ENCODE measurements around the gene PGAP6. TPM values are rescaled to one million over a fixed set of nuclear protein-coding genes. Genes with fewer than 3 reads are reported as not detected.

The PGAP6 gene
- polyA plus RNA-seq, 2 of the 4 experiments (the other 2 are of a cell fraction): 25.9 to 38.1 TPM

GRCh38 chr16:427250-427649 is 45.5 kb upstream of the PGAP6 start:
- FAIRE-seq: no peak
- CTCF ChIA-PET: no interaction called here
- H3K4me3 ChIP-seq: peak overlapping the region; percentile 72; the same call in 2 of the 3 replicates
- DNase-seq (ENCODE audit: low read depth in 1 of 2, low spot score in 1 of 2): no peak
- H3K4me1 ChIP-seq: peaks cover 24% of the 10 kb centered on the region
- no peak for ATAC-seq
- no peak overlapping the region; a peak in 1 of 6 replicates for H3K27ac ChIP-seq
- no peak for TF ChIP-seq SREBF2 (IDR thresholded peaks at IDR 0.05)
- TF ChIP-seq MAFK (IDR thresholded peaks at IDR 0.05; ENCODE audit: partially characterized antibody): peak; percentile 5
- TF ChIP-seq HOXA7 (CRISPR knock-in tag; IDR thresholded peaks at IDR 0.05): no peak
- no peak for TF ChIP-seq HES2 (IDR thresholded peaks at IDR 0.05)
- TF ChIP-seq E2F6 (IDR thresholded peaks at IDR 0.05; ENCODE audit: borderline replicate concordance, low read depth): no peak
- no peak for TF ChIP-seq NPAS2 (CRISPR knock-in tag; IDR thresholded peaks at IDR 0.05; ENCODE audit: borderline replicate concordance)
- TF ChIP-seq FOSB (CRISPR knock-in tag; IDR thresholded peaks at IDR 0.05): no peak
- TF ChIP-seq HEYL (CRISPR knock-in tag; IDR thresholded peaks at IDR 0.05): no peak
- TF ChIP-seq KDM5A (IDR thresholded peaks at IDR 0.05): no peak
- no peaks in the 10 kb centered on the region for H3K9me3 ChIP-seq
- H3K4me2 ChIP-seq: peak overlapping the region; percentile 91
- POLR2A ChIA-PET: no interaction called here
- WGBS (ENCODE audit: missing lambda C conversion rate): 91% methylated on average over 10 of the region's 10 CpGs

- POLR2A ChIA-PET: no interaction called here
- WGBS (ENCODE audit: missing lambda C conversion rate): 84% methylated on average over 6 of the region's 13 CpGs
- H3K9me3 ChIP-seq: no peaks in the 10 kb centered on the region
- CTCF ChIA-PET: no interaction called here
- H3K4me2 ChIP-seq: peak overlapping the region; percentile 91
- FAIRE-seq: no peak
- peaks cover 24% of the 10 kb centered on the region for H3K4me1 ChIP-seq
- peak overlapping the region; percentile 85 to 91; a peak in 5 of 6 replicates for H3K27ac ChIP-seq
- ATAC-seq: no peak
- TF ChIP-seq PBX3 (IDR thresholded peaks at IDR 0.05) (no peak), USF2 (IDR thresholded peaks at IDR 0.05) (no peak), KDM1A (IDR thresholded peaks at IDR 0.05; ENCODE audit: low read depth) (no peak), PHF8 (IDR thresholded peaks at IDR 0.05; ENCODE audit: borderline replicate concordance, low read depth) (no peak)
- peak overlapping the region; percentile 72 for H3K4me3 ChIP-seq
- no peak for DNase-seq (ENCODE audit: low read depth in 1 of 2, low spot score in 1 of 2)
These were observed 45.1 kb upstream of the PGAP6 start for GRCh38 chr16:426906-427249.

GRCh38 chr16:426115-426905 is 44.5 kb upstream of the PGAP6 start:
- TF ChIP-seq TP53 (CRISPR knock-in tag; IDR thresholded peaks at IDR 0.05) (no peak), RNF2 (IDR thresholded peaks at IDR 0.05; ENCODE audit: borderline replicate concordance, low read depth) (0 out of 2 replicates have a peak, but pooled peaks have one; percentile 38)
- peak overlapping the region; percentile 85 to 91 for H3K27ac ChIP-seq
- 11% methylated on average over 23 of the region's 97 CpGs for WGBS (ENCODE audit: missing lambda C conversion rate)
- FAIRE-seq (no peak), ATAC-seq (peak; percentile 5 to 42; a peak in 5 of 6 replicates), DNase-seq (ENCODE audit: low read depth in 1 of 2, low spot score in 1 of 2) (no peak)
- peaks cover 24% of the 10 kb centered on the region for H3K4me1 ChIP-seq
- peak overlapping the region; percentile 72 for H3K4me3 ChIP-seq
- ChIA-PET CTCF (interaction anchor here (1.0 to 4.0 kb wide), 2 partner anchors 26 to 115 kb away, joined by 3 to 14 read pairs; partner anchors contain the start of gene DECR2), POLR2A (interaction anchor here (2.0 kb wide), 1 partner anchor 25 kb away, joined by 5 read pairs; the partner anchor contains the start of gene DECR2)
- no peaks in the 10 kb centered on the region for H3K9me3 ChIP-seq
- peak overlapping the region; percentile 91 for H3K4me2 ChIP-seq

GRCh38 chr16:425740-426114 is 43.9 kb upstream of the PGAP6 start:
- DNase-seq (ENCODE audit: low read depth in 1 of 2, low spot score in 1 of 2) (no peak), FAIRE-seq (no peak), ATAC-seq (peak in 1 of 2 experiments; percentile 65; a peak in 4 of 6 replicates)
- WGBS (ENCODE audit: missing lambda C conversion rate): no CpG with 5 or more reads among the region's 63 CpGs
- Histone ChIP-seq H3K4me1 (peaks cover 24% of the 10 kb centered on the region), H3K4me2 (peak overlapping the region; percentile 91), H3K9me3 (no peaks in the 10 kb centered on the region), H3K4me3 (peak overlapping the region; percentile 72), H3K27ac (peak overlapping the region; percentile 85 to 91)
- CTCF ChIA-PET: interaction anchor here (0.6 to 4.0 kb wide), 5 partner anchors 25 to 115 kb away, joined by 3 to 14 read pairs (median 4); partner anchors contain the start of gene DECR2
- TF ChIP-seq HDAC2 (IDR thresholded peaks at IDR 0.05) (no peak), JUN (IDR thresholded peaks at IDR 0.05) (peak in 1 of 2 experiments; percentile 40; a peak in 1 of 5 replicates), RNF2 (IDR thresholded peaks at IDR 0.05; ENCODE audit: borderline replicate concordance, low read depth) (no peak), NPAS2 (CRISPR knock-in tag; IDR thresholded peaks at IDR 0.05; ENCODE audit: borderline replicate concordance) (no peak), ELK1 (IDR thresholded peaks at IDR 0.05; ENCODE audit: low read depth, low read length) (no peak), EP300 (IDR thresholded peaks at IDR 0.05) (no peak), NR3C1 (IDR thresholded peaks at IDR 0.05) (no peak), FOSL2 (IDR thresholded peaks at IDR 0.05) (no peak), FOSL2 (CRISPR knock-in tag; IDR thresholded peaks at IDR 0.05) (no peak)
- POLR2A ChIA-PET: interaction anchor here (1.5 to 2.0 kb wide), 2 partner anchors 24 to 102 kb away, joined by 4 to 5 read pairs; partner anchors contain the start of genes CAPN15 and DECR2
